Measurements from ENCODE around the gene ITK.

DNA sequence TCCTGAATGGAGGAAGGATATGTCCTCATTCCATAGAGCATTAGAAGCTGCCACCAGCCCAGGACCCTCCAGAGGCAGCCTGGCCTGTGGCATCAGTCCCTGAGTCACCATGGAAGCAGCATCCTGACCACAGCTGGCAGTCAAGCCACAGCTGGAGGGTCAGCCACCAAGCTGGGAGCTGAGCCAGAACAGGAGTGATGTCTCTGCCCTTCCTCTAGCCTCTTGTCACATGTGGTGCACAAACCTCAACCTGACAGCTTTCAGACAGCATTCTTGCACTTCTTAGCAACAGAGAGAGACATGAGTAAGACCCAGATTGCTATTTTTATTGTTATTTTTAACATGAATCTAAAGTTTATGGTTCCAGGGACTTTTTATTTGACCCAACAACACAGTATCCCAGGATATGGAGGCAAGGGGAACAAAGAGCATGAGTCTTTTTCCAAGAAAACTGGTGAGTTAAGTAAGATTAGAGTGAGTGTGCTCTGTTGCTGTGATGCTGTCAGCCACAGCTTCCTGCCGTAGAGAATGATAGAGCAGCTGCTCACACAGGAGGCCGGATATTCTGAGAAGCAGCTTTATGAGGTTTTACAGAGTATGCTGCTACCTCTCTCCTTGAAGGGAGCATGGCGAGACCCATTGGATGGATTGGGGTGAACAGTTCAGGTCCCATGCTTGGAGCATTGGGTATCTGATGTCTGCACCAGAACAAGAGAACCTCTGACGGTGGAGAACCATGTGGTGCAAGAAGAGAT is 72.2 kb downstream of the ITK start:
- TF ChIP-seq CTCF (IDR thresholded peaks at IDR 0.05) (no peak), POLR2A (IDR thresholded peaks at IDR 0.05) (no peak)

All from adrenal gland (tissue), 5 donors.